ENCODE data around the gene DEDD2.

DEDD2 gene

DNA sequence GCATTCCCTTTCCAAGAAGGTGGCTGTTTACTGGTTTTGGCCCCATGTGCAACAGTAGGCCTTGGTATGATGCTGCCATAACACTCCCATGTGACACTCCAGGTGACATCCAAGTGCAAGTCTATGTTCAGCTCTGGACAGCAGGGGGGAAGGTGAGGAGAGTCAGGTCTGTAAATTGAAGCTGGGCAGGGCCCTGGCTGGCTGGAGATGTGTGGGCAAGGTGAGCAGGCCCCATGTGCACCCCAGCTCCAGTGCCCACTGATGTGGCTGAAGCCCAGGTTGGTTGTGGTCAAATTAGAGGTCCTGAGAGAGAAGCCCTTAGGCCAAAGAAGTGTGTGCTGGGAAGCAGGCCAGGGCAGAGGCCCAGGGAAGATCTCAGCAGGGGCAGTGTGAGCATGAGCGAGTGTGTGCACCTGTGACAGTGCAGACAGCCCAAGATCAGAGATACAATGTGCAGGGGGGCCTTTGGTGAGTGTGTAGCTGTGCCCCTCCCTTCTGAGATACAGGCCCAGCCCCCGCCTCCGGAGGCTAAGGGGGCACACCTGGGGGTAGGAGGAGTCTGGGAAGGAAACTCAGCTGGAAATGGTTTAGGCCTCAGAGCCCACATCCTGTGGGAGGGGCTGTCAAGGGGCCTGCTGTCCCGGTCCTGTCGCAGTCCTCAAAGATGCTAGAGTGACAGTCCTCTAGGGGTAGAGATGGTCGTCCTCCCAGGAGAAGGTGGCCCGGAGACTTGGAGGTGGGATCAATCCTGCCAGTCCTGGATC is 18.6 kb downstream of the DEDD2 start:
- DNase-seq (ENCODE audit: low spot score): peak; percentile 83

DNA sequence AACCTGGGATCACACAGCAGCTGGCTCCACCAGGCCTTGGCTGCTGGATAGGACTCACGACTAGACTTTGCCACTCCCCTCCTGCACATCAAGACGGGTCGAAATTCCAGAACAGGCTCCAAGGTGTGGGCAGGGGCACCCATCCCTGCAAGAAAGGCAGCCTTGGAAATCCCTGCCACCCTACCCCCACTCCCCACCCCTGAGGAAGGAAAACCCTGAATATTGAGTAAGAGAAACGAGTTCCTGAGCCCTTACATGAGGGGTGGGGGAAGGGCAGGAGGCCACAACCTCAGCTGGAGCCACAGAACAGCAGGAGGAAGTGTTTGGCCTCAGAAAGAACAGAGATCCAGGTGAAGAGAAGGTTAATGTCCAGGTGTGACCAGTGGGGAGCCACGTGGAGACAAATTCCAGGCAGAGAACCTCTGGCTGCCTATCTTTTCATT is 20.1 kb downstream of the DEDD2 start:
- no peak for DNase-seq (ENCODE audit: low spot score)

DNA sequence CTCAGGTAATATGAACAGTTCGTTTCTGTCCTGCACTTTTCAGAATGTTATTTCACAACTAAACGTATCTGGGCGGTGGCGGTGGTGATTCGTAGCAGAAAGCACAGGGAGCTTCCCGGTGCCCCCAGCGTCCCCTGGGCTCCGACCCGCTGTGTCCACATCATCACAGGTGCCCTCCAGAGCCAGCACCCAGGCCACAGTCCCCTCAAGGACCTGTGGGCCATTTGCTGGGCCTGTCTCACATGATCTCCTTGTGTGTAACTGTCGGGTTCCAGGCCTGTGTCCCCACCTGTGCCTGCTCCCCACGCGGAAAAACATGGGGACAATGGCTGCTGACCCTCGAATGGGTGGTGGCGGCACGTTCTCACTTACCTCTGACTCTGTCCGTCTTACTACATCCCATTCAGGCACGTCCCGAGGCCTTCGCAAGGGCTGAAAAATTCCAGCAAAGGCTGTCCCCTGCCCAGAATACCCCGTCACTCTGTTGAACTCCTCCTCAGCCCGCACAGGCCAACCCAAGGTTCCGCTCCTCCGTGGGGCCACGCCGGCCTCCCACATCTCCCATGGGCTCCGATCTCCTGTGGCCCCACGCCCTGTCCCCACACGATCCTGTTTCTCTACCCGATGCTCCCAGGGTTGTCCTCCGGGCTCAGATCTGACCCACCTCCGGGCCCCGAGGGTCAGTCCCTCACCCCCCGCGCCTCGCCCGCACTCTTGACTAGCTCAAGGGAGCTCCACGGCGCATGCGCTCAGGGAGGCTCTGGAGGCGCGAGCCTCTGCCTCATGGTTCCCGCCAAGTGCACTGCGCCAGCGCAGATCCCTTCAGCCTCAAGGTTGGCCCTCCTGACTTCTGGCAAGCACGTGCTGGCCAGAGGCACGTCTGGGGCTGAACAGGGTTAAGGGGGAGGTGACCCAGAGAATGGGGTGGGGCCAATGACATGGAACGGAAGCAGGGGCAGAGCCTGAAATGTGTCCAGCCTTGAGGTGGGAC is 21.2 kb downstream of the DEDD2 start:
- DNase-seq (ENCODE audit: low spot score): no peak

DNA sequence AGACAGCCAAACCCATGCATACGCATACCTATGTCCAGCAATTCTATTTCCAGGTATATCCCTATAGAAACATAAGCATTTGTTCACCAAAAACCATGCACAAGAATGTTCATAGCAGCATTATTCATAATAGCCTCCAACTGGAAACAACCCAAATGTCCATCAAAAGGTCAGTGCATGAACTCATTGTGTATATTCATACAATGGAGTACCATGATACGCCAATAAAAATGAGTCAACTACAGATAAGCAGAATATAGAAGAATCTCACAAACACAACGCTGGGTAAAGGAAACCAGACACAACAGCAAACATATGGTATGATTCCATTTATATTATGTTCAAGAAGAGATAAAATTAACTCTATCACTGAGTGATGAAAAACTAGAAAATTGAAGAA is 23.8 kb downstream of the DEDD2 start:
- DNase-seq (ENCODE audit: low spot score): no peak

DNA sequence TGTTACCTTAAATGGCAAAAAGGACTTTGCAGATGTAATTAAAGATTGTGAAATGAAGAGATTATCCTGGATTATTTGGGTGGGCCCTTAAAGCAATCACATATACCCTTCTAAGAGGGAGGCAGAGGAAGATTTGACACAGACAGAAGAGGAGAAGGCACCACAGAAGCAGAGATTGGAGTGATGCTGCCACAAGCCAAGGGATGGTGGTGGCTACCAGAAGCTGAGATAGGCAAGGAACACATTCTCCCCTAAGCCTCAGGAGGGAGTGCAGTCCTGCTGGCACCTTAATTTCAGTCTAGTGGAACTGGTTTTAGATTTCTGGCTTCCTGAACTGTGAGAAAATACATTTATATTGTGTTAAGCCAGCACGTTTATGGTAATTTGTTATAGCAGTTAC is 24.2 kb downstream of the DEDD2 start:
- no peak for DNase-seq (ENCODE audit: low spot score)

DNA sequence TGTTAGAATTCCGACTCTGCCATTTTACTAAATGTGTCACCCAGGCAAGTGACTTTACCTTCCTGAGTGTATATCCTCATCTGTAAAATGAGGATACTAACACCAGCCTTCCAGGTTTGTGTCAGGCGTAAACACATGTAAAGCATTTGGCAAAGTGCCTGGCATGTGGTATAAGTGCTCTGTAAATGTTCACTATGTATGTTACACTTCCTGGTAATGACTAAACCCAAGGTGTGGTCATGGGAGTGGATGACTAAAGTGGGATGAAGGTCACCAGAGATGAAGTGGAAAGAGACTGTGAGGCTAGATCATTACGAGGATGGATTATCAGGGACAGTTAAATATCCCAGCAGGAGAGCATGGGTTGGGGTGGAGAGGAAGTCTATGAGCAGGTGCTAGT is 25.6 kb downstream of the DEDD2 start:
- peak; percentile 63 for DNase-seq (ENCODE audit: low spot score)

DNA sequence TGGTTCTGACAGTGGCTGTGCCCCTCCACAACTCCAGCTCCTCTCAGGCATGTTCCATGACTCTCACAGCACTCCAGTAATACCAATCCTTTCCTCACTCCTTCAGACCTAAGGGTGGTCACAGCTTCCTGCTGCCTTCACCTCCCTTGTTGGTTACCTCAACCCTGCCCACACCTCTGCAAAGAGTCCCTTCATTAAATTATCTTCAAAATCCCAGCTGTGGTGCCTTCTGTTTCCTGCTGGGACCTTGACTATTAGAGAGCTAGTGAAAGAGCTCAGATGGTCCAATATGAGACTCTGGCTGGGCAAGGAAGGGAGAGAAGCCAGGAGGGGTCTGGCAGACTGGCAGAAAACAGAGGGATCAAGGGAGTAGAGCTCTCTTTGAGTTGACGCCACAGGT is 26.1 kb downstream of the DEDD2 start:
- DNase-seq (ENCODE audit: low spot score): no peak

DNA sequence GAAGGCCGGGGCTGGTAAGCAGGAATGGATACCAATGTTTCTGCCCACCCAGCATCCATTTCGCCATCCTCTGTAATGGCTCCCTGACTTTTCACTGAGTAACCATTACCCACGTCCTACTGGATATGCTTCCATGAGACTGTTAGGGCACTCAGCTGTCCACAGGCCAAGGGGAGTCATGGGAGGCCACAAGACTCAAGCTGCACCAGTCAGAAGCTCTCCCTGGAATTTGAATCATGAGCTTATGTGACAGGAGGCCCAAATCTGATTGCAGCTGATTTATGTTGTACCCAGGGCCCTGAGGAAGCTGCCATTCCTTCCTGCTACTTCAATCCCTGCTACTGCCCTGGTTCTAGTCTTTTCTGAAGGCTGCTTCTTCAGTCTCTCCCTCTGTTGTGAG is 28.3 kb downstream of the DEDD2 start:
- DNase-seq (ENCODE audit: low spot score): no peak

DNA sequence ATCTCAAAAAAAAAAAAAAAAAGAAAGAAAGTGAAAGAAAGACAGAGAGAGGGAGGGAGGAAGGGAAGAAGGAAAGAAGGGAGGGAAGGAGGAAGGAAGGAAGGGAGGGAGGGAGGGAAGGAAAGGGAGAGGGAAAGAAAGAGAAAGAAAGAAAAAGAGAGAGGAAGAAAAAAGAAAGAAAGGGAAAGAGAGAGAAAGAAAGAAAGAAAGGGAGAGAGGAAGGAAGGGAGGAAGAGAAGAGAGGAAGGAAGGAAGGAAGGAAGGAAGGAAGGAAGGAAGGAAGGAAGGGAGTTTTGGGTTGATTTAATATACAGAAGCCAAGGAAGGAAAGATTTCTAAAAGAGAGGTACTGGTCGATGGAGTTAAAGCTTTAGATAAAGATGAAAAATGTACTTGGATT is 28.8 kb downstream of the DEDD2 start:
- DNase-seq (ENCODE audit: low spot score): no peak

DNA sequence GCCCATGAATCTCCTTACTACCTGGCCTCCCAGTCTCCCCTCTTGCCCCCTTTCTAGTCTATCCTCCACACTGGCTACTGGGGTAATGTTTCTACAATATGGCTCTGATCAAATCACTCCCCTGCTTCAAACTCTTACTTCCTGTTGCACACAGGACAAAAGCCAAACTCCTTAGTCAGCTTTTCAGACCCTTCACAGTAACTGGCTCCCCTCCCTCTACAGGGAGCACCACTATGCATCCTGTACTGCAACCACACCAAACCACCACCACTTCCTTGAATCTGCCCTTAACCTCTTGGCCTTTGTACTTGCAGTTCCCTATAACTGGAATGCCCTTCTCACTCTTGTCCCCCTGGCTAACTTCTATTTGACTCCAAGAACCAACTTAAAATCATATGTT is 32.2 kb downstream of the DEDD2 start:
- peak; percentile 52 for DNase-seq (ENCODE audit: low spot score)

DNA sequence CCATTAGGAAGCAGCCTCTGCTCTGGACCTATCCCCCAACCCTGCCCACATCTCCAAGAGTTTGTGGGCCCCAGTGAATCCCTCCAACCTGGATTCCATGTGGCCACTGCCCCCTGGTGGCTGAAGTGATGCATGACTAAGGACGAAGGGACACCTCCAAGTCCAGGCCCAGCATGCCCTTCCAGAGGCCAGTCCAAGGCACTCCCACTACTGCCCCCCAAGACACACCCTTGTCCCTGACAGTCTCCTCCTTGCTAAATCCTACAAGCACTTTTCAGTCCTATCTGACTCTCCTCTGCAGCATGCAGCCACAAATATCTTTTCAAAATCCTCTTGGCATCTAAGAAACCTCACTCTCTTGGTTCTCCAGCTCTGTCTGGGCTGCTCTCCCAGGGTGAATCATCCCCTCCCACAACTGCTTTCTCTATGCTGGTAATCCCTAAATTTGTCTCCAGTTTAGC is 33.0 kb downstream of the DEDD2 start:
- peak; percentile 70 for DNase-seq (ENCODE audit: low spot score)

DNA sequence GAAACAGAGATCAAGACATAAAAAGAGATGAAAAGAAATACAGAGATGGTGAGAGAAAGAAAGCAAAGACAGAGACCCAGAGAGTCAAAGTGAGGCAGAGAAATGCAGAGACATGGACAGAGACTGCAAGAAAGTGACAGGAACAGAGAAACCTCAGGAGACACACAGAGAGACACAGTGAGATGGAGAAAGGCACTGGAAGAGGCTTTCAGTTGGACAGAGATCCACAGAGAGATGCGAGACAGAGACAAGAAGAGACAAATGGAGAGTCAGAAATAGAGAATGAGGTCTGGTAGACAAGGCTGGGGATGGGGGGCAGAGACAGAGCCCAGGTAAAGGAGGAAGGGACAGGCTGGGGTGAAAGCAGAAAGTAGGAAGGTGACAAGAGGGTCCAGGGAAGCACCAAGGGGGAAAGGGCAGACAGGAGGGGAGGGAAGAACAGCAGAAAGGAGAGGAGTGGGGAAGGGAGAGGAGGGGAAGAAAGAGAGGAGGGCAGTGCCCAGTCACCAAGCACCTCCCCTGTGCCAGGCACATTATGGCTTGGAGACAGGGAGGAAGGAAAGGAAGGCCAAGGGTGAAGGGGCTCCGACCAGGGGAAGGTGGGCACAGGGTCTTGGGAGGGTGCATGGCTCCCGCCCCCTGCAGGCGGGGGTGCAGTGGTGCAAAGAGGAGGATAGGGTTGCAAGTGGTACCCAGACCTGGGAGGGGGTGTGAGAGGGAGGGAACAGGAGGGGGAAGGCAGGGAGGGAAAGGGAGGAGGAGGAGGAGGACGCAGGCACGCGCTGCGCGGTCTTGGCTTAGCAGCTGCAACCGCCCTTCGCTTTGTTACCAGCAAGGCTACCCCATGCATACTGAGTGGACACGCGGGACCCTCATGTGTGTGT is 38.4 kb downstream of the DEDD2 start:
- no peak for DNase-seq (ENCODE audit: low spot score)

DNA sequence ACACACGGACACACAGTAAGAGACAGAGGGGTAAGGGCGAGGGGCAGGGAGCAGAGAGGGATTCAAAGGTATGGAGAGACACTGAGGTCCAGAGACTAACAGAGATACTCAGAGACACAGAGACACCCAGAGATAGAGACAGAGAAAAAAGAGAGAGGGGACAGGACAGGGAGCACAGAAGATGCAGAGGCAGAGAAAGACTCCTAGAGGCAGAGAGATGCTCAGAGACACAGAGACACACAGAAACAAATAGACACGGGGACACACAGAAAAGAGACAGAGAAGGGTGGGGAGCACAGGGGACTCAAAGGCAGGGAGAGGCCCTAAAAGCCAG is 39.8 kb downstream of the DEDD2 start:
- DNase-seq (ENCODE audit: low spot score): no peak

DNA sequence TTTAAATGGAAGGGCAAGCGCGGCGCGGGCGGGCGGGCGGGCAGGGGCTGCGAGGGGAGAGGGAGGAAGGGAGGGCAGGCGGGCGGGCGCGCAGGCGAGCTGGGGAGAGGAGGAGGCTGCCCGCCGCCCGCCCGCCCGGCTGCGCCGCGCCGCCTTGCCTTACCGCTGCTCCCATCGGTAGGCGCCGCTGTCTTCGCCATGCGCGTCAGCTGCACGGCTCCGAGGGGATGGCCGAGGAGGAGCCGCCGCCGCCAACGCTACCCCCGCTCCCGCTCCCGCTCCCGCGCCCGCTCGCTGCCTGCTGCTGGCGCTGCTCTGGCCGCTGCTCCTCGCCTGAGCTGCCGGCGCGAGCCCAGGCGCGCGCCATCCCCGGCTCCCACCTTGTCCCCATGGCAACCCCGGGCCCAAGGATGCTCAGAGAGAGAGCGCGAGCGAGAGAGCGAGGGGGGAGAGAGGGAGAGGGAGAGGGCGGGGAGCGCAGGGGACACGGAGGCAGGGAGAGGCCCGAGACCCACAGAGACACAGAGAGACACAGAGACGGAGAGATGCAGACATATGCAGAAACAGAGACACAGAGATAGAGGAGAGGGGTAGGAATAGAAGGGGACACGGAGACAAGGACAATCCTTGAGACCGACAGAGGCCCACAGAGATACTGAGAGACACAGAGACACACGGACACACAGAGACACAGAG is 40.3 kb downstream of the DEDD2 start:
- DNase-seq (ENCODE audit: low spot score): peak; percentile 77

DNA sequence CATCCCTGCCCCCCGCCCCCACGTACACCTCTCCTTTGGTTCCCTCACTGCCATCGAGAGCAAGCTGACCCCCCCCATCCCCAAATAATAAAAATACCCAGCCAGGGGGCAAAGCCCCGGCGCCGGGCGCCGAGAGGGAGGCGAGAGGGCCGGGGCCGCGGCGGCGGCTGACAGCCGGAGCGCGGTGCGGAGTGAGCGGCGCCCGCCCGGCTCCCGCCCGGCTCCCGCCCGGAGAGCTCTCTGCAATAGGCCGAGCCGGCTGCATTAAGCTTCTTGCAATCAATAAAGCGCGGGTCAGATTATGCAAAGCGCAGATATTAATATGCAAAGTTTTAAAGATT is 40.9 kb downstream of the DEDD2 start:
- DNase-seq (ENCODE audit: low spot score): no peak

DNA sequence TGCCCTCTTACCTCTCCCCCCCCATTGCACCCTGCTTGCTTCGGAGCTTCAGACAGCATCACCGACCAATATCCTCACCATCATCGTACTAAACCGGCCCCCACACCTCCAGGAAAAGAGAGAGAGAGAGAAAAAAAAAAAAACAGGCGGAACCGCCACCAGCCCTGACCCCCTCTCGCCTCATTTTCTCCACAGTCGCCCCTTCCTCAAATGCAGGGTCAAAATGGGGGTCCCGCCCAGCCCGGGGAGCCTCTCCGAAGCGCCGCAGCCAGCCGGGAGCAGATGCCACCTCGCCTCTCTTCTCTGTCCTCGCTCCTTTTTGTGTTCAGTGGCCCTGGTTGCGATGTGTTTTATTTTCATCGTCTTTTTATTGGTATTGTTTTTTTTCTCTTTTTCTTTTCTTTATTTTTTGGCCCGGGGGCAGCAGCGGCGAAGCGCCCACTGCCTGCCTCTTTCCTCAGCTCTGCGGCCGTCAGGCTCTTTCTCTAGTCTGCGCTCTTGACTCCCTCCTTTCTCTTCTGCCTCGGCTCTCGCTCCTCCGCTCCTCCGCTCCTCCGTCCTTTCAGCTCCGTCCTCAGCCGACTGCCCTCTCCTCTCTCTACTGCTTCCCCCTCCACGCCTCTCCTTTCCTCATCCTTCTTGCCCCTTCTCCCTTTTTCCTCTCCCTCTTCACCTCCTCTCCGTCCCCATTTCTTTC is 41.4 kb downstream of the DEDD2 start:
- no peak for DNase-seq (ENCODE audit: low spot score)

DNA sequence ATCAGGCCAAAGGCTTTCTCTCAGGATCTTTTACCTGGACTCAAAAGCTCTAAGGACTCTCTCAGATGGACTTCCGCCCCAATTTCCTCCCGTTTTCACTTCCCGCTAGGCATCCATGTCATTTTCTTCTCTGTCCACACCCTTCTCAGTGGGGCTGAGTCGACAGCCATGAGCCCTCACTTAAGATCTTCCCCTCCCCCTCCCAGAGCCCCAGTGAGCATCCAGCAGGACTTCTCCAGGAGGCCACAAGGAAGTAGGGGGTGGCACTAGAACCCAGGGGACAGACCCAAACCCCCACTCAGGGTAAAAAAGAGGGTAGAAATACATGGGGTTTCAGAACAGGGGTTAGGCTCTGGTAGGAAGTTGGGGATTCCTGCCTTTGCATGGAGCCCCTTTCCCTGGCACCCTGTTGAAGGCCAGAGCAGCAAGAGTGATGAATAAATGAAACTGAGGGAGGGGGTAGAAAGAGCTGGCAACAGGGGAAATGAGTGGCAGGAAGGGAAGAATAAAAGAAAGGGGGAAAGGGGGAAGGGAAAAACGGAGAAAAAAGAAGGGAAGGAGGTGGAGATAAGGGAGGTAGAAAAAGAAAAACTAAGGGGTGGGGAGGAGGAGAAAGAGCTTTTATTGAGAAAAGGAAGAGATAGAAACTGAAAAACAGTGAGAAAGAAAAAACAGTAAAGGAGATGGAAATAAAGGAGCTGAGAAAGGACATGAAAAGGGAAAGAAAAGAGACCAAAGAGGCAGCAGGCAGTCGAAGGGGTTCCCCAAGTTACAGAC is 42.3 kb downstream of the DEDD2 start:
- DNase-seq (ENCODE audit: low spot score): no peak

DNA sequence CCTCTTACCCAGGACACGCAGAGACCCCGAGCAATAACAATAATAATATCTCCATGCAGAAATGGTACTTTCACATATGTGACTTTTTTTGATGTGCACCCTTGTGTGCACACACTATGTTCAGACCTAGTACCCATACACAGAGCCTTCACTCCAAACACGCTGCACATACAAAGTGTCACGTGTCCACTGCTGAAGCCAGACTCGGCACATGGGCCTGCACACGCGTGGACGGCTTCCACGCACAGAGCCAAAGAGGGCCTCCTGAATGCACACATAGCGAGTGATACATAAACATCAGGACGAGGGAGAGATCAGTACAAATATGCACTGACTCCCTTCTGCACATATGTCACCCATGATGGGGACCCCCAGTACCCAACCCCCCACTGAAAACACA is 43.3 kb downstream of the DEDD2 start:
- no peak for DNase-seq (ENCODE audit: low spot score)

DNA sequence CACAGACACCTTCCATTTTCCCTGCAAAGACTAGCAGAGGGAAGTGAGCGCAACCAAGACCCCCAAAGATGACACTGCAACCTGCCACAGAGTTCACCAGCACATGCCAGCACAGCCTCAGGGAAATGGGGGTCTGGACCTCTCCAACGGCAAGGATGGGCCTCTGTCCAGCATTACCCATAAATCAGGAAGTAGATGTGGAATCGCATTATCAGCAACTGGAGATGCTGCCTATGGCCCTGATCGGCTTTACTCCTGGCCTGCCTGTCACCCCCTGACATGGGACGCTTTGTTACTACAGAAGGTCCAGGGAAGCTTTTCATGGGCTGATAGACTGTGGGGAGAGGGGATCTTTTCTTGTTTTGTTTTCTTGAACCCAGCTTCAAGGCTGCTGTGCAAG is 43.8 kb downstream of the DEDD2 start:
- DNase-seq (ENCODE audit: low spot score): no peak

DNA sequence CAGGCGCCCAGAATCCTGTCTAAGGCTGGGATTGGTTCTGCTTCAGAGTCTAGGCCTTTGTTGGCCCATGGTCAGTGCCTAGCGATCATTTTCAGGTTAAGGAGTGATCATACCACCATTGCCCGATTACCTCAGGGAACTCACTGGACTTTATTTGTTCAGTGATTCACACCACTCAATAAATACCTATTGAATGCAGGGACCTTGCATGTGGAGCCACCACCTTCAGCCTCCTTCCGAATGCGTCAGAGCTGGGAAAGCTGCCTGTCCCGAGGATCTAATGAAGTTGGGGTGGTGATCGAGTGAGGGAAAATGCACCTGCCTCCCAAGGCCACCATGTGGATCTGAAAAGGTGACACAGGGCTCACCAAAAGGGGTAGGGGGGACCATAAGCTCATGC is 45.2 kb downstream of the DEDD2 start:
- DNase-seq (ENCODE audit: low spot score): no peak

Data from CD4-positive, alpha-beta T cell treated with Interleukin-2 at 100 ng/mL for 4 hours (primary cell).